ENCODE results near the gene ZNF670.
"Not testable (repeated sequence)": the region's sequence is repeated elsewhere in the genome, so short reads cannot be mapped to it uniquely, and the experiment has no call there.

Gene ZNF670

GRCh38 chr1:247037511-247038320 lies 40.9 kb downstream of the ZNF670 start:
- FAIRE-seq (peak; percentile 70), DNase-seq (ENCODE audit: insufficient read length, low spot score) (no peak)
- TF ChIP-seq CTCF (IDR thresholded peaks at IDR 0.05; ENCODE audit: insufficient read depth, missing control alignments), result no peak

GRCh38 chr1:247032306-247032705 lies 46.3 kb downstream of the ZNF670 start:
- not testable (repeated sequence) for FAIRE-seq; DNase-seq (ENCODE audit: insufficient read length, low spot score)

All from D721Med (cell line).